DMS114 treated with DMSO at 0.1 percent for 48 hours (cell line): ENCODE measurements around the gene ITGB4.
A peak's percentile ranks its signal among the peaks of the same experiment; 100 is the strongest.

Experiments
- DNase-seq: peaks from one replicate; lab custom pipeline; 2025; ENCODE audit not compliant: unreplicated experiment; lab: John Stamatoyannopoulos, UW

The ITGB4 gene

GRCh38 chr17:75785016-75785890 lies 64.0 kb downstream of the ITGB4 start:
- DNase-seq: peak; percentile 74

GRCh38 chr17:75791254-75791653 lies 70.0 kb downstream of the ITGB4 start:
- DNase-seq: no peak

GRCh38 chr17:75793460-75793859 lies 72.2 kb downstream of the ITGB4 start:
- DNase-seq: no peak

DNA sequence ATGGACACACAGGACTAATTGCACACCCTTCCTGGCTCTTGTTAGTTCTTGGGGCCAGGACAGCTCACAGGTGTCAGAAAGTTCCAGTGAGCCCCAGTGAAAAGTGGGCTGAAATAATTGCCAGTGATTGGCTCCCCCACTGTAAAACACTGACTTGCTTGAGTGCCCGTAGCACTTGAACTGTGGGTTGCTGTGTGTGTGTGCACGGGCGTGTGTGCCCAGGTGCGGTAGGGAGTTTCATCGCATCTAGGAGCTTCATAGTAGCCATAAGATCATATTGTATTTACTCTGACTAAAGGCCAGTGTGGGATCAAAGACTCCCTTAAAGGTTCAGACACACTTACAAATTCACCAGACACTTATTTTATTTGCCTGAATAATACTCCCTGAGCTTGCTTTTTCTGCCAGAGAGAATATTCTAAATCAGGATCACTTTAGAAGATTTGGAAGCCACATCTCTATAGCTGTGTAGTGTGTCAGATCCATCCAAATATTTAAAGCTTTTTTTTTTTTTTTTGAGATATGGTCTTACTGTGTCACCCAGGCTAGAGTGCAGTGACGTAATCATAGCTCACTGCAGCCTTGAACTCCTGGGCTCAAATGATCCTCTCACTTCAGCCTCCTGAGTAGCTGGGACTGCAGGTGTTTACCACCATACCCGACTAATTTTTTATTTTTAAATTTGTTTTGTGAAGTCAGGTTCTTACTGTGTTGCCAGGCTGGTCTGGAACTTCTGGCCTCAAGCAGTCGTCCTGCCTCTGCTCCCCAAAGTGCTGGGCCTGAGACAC lies 74.8 kb downstream of the ITGB4 start:
- no peak for DNase-seq

- DNase-seq: no peak
These were observed 78.1 kb downstream of the ITGB4 start for GRCh38 chr17:75799402-75799801.

- no peak for DNase-seq
These were observed 82.6 kb downstream of the ITGB4 start for GRCh38 chr17:75803883-75804282.

GRCh38 chr17:75806822-75807500 lies 85.7 kb downstream of the ITGB4 start:
- DNase-seq: no peak
